ENCODE measurements around the gene AUTS2. TPM values are rescaled to one million over a fixed set of nuclear protein-coding genes. Genes with fewer than 3 reads are reported as not detected.
"Not testable (repeated sequence)": the region's sequence is repeated elsewhere in the genome, so short reads cannot be mapped to it uniquely, and the experiment has no call there.

AUTS2 gene
- total RNA-seq, 1 donor from 2014 or later, result 0.79 TPM

DNA sequence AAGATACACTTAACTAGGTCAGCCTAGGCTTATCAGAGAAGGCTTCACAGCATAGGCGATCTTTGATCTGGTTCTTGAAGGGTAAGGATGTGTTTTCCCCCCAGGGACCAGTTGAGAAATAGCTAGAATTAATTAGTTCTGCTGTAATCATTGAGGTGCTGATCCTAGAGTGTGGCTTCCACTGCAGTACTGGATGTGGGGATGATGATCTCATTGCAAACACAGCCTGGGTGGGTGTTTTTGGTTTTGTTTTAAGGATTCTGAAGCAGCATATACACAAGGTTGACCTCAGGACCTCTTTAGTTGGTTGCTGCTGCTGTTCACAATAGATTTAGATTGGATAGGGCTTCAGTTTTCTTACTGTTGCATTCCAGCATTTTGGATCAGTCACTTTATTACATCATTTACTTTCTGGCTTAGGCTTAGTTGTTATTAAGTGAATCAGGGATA lies 159.7 kb downstream of the AUTS2 start:
- no peak for DNase-seq (ENCODE audit: low read depth in 2 of 2)

DNA sequence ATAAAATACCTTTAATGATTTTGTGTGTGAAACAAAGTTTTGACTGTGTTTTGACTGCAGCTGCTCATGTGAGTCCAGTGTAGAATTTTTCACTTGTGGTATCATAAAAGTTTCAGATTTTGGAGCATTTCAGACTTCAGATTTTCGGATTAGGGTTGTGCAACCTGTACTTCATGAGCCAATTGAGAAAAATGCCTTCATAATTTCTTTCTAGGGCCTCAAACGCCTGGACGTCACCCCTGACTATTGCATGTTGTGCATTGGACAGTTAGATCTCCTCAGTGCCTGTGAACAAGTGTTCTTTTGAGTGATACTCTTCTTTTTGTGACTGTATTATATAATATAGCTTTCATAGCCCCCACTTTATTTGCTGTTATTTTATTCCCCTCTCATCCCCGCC lies 161.1 kb downstream of the AUTS2 start:
- no peak for DNase-seq (ENCODE audit: low read depth in 2 of 2)

- DNase-seq (ENCODE audit: low read depth in 2 of 2), result no peak
Measured at GRCh38 chr7:69761290-69761922, 163.1 kb downstream of the AUTS2 start.

- DNase-seq (ENCODE audit: low read depth in 2 of 2), result no peak
Measured at GRCh38 chr7:69762821-69763352, 164.6 kb downstream of the AUTS2 start.

- no peak for DNase-seq (ENCODE audit: low read depth in 2 of 2)
Measured at GRCh38 chr7:69763513-69763912, 165.2 kb downstream of the AUTS2 start.

DNA sequence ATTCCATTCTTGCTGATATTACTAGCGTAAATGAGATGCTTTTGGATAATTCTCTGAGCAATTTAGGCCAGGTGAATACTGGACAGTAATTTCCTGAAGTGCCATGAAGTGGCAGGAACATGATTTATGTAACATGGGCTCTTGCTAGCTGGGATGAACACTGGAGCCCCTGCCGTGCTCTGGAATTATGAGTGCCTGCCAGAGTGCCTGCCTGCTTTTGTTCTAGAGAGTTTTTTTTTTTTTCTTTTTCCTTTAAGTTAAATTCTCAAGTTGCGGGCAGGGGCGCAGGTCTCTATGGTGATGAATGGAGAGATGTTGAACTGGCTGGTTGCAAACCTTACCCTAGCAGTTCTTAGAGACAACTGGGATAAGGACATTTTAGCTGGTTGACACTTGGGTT lies 165.9 kb downstream of the AUTS2 start:
- no peak for DNase-seq (ENCODE audit: low read depth in 2 of 2)

- no peak for DNase-seq (ENCODE audit: low read depth in 2 of 2)
Measured at GRCh38 chr7:69764681-69765080, 166.4 kb downstream of the AUTS2 start.

- DNase-seq (ENCODE audit: low read depth in 2 of 2), result no peak
Measured at GRCh38 chr7:69765879-69766278, 167.6 kb downstream of the AUTS2 start.

DNA sequence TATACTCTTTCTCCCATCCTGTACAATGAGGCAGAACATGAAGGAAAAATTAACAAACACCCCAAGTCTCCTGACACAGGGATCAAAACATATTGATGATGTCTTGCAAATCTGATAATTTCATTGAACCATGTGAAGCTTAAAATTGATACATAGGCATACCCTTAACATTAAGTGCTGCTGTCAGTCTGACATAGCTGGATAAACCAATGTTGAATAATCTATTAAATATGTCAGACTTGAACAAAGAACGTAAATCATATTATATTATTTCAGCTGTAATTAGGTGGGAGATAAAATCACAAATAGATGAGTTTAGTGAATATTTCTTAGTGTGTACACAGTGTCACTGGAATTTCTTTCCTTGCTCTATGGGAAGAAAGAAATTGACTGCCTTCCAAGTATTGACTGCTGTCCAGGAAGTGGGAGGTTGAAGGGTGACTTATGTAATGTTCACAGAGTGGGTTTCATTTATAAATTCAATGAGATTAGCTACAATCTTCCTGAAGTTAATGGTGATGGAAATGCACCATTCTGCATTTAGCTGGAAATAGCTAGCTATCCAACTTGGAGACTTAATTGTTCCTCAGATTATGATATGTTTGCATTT lies 170.8 kb downstream of the AUTS2 start:
- no peak for DNase-seq (ENCODE audit: low read depth in 2 of 2)

DNA sequence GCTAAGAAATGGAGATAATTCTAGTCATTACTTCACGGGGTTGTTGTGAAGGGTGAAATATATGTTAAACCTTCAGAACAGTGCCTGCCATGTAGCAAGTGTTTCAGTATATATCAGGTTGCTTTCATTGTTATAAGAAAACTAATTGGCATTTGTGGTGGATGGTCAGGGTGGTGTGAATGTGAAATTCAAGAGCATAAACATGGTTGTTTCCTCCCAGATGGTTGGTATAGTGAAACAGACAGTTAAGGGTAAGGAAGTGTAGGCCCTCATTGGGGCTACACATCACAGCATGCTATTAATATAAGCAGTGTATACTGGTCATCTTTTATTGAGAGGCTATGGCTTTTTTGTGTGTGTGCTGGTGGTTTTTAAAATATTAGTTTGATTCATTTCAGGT lies 171.6 kb downstream of the AUTS2 start:
- no peak for DNase-seq (ENCODE audit: low read depth in 2 of 2)

GRCh38 chr7:69770613-69771012 lies 172.3 kb downstream of the AUTS2 start:
- no peak for DNase-seq (ENCODE audit: low read depth in 2 of 2)

GRCh38 chr7:69772718-69773436 lies 174.6 kb downstream of the AUTS2 start:
- no peak for DNase-seq (ENCODE audit: low read depth in 2 of 2)

GRCh38 chr7:69773535-69774225 lies 175.4 kb downstream of the AUTS2 start:
- no peak for DNase-seq (ENCODE audit: low read depth in 2 of 2)

DNA sequence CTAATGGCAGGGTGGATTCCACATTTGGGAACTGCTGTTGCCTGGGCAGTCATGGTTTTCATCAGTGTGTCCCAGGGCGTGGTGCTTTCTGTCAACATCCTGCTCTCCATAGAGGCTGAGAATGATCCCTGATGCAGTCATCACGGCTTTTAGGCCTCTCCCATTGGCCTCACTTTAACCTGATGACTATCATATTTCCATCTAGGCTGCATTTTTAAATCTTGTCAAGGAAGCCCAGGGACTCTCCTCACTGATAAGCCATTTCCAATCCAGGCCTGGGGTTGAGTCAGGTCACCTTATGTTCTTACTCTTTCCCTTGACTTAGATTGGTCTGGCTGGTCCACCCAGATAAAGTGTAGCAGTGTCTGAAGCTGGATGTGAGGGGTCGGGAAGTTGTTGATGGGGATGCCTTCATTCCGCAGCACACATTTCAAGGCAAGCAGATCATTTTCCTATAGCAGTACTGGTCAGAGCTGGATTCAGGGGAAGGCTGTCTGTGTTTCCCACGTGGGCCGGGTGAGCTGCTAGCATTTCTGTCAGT lies 177.0 kb downstream of the AUTS2 start:
- DNase-seq (ENCODE audit: low read depth in 2 of 2), result no peak

GRCh38 chr7:69776611-69777010 lies 178.3 kb downstream of the AUTS2 start:
- no peak for DNase-seq (ENCODE audit: low read depth in 2 of 2)

DNA sequence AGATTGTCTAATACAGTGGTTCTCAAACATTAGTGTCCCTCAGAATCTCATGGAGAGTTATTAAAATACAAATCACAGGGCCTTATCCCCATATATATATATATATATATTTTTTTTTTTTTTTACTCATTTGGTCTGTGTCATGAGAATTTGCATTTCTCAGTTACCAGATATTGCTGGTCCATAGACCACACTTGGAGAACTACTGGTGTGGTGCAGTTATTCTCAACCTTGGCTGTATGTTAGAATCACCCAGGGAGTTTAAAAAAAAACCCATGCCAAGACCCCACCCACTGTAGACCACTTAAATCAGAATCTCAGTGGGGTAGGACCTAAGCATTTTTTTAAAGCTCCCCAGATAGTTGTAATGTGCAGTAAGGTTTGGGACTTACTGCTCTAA lies 179.9 kb downstream of the AUTS2 start:
- no peak for DNase-seq (ENCODE audit: low read depth in 2 of 2)

- DNase-seq (ENCODE audit: low read depth in 2 of 2), result no peak
Measured at GRCh38 chr7:69780379-69780778, 182.1 kb downstream of the AUTS2 start.

- no peak for DNase-seq (ENCODE audit: low read depth in 2 of 2)
Measured at GRCh38 chr7:69781412-69781846, 183.2 kb downstream of the AUTS2 start.

- DNase-seq (ENCODE audit: low read depth in 2 of 2), result no peak
Measured at GRCh38 chr7:69782917-69783684, 184.8 kb downstream of the AUTS2 start.

DNA sequence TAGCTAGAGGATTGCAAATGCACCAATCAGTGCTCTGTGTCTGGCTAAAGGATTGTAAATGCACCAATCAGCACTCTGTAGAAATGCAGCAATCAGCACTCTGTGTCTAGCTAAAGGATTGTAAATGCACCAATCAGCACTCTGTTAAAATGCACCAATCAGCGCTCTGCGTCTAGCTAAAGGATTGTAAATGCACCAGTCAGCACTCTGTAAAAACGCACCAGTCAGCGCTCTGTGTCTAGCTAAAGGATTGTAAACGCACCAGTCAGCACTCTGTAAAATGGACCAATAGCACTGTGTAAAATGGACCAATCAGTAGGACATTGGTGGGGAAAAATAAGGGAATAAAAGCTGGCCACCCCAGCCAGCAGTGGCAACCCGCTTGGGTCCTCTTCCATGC lies 187.9 kb downstream of the AUTS2 start:
- DNase-seq (ENCODE audit: low read depth in 2 of 2), result not testable (repeated sequence)
